ENCODE results near the gene HGD.

- TF ChIP-seq CTCF (IDR thresholded peaks at IDR 0.05; ENCODE audit: extremely low read depth in 1 of 2, insufficient read depth in 1 of 2, low read depth in 1 of 2, low read length in 2 of 2) = no peak
- no peak for TF ChIP-seq POLR2AphosphoS5 (IDR thresholded peaks at IDR 0.05; ENCODE audit: insufficient read depth, low read depth, low read length)
Measured at GRCh38 chr3:120634539-120634938, 47.5 kb downstream of the HGD start.
